ENCODE results near the gene CFP. TPM values are rescaled to one million over a fixed set of nuclear protein-coding genes. Genes with fewer than 3 reads are reported as not detected.

The CFP gene
- total and polyA plus RNA-seq, 8 donors = 4.2 to 25.4 (median 6.3) TPM

DNA sequence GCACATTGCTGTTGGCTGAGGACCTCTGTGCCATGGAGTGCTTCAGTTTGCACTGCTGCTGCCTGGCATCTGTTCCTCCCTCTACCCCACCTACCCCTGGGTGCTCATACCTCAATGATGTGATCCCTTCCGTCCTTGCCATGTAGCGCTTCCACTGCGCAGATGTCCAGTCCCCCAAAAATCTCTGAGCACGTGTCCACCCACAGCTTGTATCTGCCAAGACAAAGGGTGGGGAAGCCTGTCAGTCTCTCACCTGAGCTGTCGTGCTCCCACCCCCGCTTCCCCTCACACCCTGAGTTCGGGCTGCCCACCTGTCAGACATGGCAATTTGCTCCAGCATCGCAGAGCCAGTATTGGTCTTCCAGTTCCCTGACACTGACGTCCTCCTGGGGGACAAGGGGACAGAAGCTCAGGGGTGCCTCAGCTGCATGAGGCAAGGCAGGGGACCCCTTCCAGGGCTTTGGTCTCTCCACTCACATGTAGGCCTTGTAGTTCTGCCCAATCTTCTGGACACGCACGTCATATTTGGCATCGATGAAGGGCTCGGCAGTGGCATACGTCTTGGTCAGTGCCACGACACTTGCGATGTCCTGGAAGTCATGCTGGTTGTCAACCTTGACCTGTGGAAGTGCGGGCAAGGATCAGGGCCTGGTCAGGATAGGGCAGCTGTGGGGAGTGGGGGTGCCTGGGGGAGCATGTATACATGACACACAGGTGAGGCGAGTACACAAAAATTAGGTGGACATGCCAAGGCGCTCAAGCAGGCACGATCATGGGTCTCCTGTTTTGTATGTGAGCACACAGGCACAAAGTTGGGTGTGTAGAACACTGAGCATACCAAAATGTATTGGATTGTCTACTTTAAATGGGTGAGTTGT lies 53.5 kb downstream of the CFP start:
- H3K4me3 ChIP-seq = no peak overlapping the region
- peaks cover 0 to 10% of the 10 kb centered on the region in 2 donors for H3K27me3 ChIP-seq
- no peaks in the 10 kb centered on the region for H3K9me3 ChIP-seq
- no peak for ATAC-seq
- intact Hi-C loops (cut with DNase I) = no loop called here
- H3K4me1 ChIP-seq = peaks cover 4 to 28% of the 10 kb centered on the region in 2 donors
- H3K36me3 ChIP-seq = peaks cover 0 to 10% of the 10 kb centered on the region in 2 donors
- no peak overlapping the region for H3K27ac ChIP-seq
- no peak for DNase-seq
- TF ChIP-seq, protein P1, sequence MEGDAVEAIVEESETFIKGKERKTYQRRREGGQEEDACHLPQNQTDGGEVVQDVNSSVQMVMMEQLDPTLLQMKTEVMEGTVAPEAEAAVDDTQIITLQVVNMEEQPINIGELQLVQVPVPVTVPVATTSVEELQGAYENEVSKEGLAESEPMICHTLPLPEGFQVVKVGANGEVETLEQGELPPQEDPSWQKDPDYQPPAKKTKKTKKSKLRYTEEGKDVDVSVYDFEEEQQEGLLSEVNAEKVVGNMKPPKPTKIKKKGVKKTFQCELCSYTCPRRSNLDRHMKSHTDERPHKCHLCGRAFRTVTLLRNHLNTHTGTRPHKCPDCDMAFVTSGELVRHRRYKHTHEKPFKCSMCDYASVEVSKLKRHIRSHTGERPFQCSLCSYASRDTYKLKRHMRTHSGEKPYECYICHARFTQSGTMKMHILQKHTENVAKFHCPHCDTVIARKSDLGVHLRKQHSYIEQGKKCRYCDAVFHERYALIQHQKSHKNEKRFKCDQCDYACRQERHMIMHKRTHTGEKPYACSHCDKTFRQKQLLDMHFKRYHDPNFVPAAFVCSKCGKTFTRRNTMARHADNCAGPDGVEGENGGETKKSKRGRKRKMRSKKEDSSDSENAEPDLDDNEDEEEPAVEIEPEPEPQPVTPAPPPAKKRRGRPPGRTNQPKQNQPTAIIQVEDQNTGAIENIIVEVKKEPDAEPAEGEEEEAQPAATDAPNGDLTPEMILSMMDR (IDR thresholded peaks at IDR 0.05) = no peak

DNA sequence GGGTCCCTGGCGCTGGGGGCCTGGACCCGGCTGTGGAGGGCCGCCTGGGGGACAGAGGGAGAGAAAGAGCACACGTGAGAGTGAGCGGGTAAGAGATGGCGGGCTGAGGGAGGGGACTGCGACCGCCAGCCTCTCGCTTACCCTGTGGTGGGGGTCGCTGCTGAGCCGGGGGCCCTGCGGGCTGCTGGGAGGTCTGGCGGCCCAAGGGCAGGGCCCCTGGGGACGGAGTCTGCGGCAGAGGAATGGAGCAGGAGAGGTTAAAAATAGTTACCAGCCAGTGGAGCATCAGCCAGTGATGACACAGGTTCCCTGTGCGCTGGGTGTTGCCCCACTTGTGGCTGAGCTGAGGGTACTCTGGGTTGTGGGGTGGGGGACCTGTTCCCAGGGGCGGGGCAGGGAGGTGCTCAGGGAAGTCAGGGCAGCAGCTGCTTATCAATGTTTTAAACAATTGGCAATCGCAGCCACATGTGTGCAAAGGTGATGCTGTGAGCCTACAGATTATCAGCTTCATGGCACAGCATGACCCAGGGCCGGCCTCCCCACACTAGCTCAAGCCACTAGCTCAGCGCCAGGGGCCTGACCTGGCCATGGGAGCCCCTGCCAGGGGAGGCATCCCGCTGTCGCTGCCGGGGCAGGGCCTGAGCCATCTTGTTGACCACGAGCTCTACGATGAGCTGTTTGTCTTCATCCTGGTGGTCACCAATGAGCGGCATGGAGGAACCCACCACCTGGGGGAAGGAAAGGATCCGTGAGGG lies 55.0 kb downstream of the CFP start:
- H3K4me1 ChIP-seq = peaks cover 4 to 23% of the 10 kb centered on the region in 2 donors
- no peak for DNase-seq
- H3K27ac ChIP-seq = peak overlapping the region; percentile 23 to 53
- H3K27me3 ChIP-seq = peaks cover 0 to 10% of the 10 kb centered on the region in 2 donors
- ATAC-seq = no peak
- peaks cover 0 to 23% of the 10 kb centered on the region in 2 donors for H3K36me3 ChIP-seq
- TF ChIP-seq, protein P1 (IDR thresholded peaks at IDR 0.05) = no peak
- intact Hi-C loops (cut with DNase I) = no loop called here
- H3K4me3 ChIP-seq = no peak overlapping the region
- no peaks in the 10 kb centered on the region for H3K9me3 ChIP-seq

DNA sequence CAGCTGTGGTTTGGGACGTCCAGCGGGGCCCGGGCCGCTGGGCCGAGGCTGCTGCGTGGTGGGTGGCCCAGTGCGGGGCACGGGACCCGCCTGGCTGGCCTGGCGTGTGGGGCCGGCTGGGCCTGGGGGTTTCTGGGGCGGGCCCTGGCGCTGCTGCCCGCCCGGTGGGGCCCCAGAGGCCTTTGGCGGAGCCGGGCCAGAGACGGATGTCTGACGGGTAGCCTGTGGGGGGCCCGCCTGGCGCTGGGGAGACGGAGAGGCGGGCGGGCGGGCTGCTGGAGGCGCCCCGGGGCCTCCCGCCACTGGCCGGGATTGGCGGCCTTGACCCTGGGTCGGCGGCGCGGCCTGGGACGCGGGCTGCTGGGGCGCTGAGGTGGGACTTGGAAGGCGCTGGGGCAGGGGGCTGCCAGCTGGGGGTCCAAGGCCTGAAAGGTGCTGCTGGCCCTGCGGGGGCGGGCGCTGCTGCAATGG lies 55.6 kb downstream of the CFP start:
- DNase-seq = no peak
- peak overlapping the region; percentile 23 to 53 for H3K27ac ChIP-seq
- no peaks in the 10 kb centered on the region for H3K9me3 ChIP-seq
- peaks cover 0 to 10% of the 10 kb centered on the region in 2 donors for H3K27me3 ChIP-seq
- no peak overlapping the region for H3K4me3 ChIP-seq
- H3K4me1 ChIP-seq = peaks cover 3 to 18% of the 10 kb centered on the region in 2 donors
- peak; percentile 19 for ATAC-seq
- intact Hi-C loops (cut with DNase I) = no loop called here
- peaks cover 0 to 29% of the 10 kb centered on the region in 2 donors for H3K36me3 ChIP-seq
- TF ChIP-seq, protein P1 (IDR thresholded peaks at IDR 0.05) = no peak

DNA sequence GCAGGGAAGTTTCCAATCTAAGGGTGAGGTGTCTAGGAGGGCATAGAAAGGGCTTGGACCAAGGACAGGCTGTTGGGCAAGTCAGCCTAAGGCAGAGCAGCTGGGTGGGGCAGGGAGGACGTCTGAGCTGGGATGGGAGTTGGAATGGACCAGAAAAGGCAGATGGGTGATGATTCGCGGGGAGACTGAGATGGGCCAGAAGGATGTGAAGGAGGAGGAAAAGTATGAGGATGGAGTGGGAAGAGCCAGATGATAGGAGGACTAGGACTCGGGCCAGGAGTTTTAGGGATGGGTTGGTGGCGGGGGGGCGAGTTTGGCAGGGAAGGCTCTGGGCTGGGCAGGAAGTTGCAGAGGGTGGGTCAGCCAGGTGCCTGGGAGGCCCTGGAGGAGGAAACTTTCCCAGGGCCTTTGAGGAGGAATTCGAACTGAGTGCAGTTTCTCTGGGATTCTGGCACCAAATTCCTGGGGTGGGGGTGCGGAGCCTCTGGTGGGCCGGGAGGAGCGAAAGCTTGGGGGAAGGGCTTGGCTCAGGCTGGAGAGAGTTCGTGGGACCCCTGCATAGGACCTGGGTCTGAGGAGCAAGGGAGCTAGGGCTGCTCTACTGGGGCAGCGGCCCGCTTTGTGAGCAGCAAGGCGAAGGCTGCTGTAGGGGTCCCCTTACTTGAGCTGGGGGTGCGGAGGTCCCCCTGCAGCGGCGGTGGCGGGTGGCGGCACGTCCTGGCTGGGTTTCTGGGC lies 56.2 kb downstream of the CFP start:
- ATAC-seq (peak; percentile 32), DNase-seq (peak in 2 of 4 donors; percentile 60 to 69)

More for the DNA sequence above, 56.2 kb downstream of the CFP start:
- Histone ChIP-seq H3K27ac (peak overlapping the region; percentile 23 to 53), H3K9me3 (no peaks in the 10 kb centered on the region), H3K27me3 (peaks cover 0 to 10% of the 10 kb centered on the region in 2 donors), H3K36me3 (peaks cover 0 to 35% of the 10 kb centered on the region in 2 donors), H3K4me1 (peaks cover 0 to 12% of the 10 kb centered on the region in 2 donors), H3K4me3 (no peak overlapping the region)
- intact Hi-C loops (cut with DNase I) = no loop called here
- TF ChIP-seq, protein P1 (IDR thresholded peaks at IDR 0.05) = no peak

Small RNA genes lying within 50 kb of the gene (microRNA-seq; reads per million reads assigned to microRNA genes)
- gene MIR4769 = 0 to 0.34 reads per million in 2 donors

Other genes with a start within 250 kb of the CFP start
- gene ZNF41, start 146.7 kb downstream of the CFP start, total RNA-seq = 10 to 100 TPM in 1 of 2 donors, 1 to 10 TPM in 1; 8.1 to 10.7 TPM
- gene ZNF41, start 146.7 kb downstream of the CFP start, polyA plus RNA-seq (ENCODE audit: insufficient read length in 6 of 6) = 10 to 100 TPM; 12.7 to 15.4 (median 14.4) TPM
- gene ARAF, start 68.7 kb downstream of the CFP start, total RNA-seq = 10 to 100 TPM; 92.7 to 93.1 TPM
- 10 to 100 TPM; 47.5 to 57.0 (median 51.4) TPM for gene ARAF, start 68.7 kb downstream of the CFP start, polyA plus RNA-seq (ENCODE audit: insufficient read length in 6 of 6)
- 1,000 to 10,000 TPM in 1 of 2 donors, 100 to 1,000 TPM in 1; 998 to 2,737 TPM for gene TIMP1, start 47.5 kb downstream of the CFP start, total RNA-seq
- 100 to 1,000 TPM; 107 to 148 (median 118) TPM for gene TIMP1, start 47.5 kb downstream of the CFP start, polyA plus RNA-seq (ENCODE audit: insufficient read length in 6 of 6)
- gene SYN1, start 10.1 kb downstream of the CFP start, total RNA-seq = 1 to 10 TPM; 1.0 to 1.6 TPM
- gene SYN1, start 10.1 kb downstream of the CFP start, polyA plus RNA-seq (ENCODE audit: insufficient read length in 6 of 6) = 1 to 10 TPM; 4.7 to 7.2 (median 5.8) TPM
- 10 to 100 TPM; 28.2 to 35.2 TPM for gene ELK1, start 20.6 kb upstream of the CFP start, total RNA-seq
- 10 to 100 TPM; 23.1 to 30.3 (median 26.4) TPM for gene ELK1, start 20.6 kb upstream of the CFP start, polyA plus RNA-seq (ENCODE audit: insufficient read length in 6 of 6)
- gene UXT, start 29.2 kb upstream of the CFP start, total RNA-seq = 100 to 1,000 TPM in 1 of 2 donors, 10 to 100 TPM in 1; 77.9 to 104 TPM
- 100 to 1,000 TPM; 117 to 130 (median 120) TPM for gene UXT, start 29.2 kb upstream of the CFP start, polyA plus RNA-seq (ENCODE audit: insufficient read length in 6 of 6)
- 10 to 100 TPM in 1 of 2 donors, 1 to 10 TPM in 1; 8.5 to 12.3 TPM for gene ZNF81, start 207.0 kb upstream of the CFP start, total RNA-seq
- gene ZNF81, start 207.0 kb upstream of the CFP start, polyA plus RNA-seq (ENCODE audit: insufficient read length in 6 of 6) = 1 to 10 TPM; 5.8 to 9.1 (median 6.5) TPM